K562 (cell line): ENCODE data around the gene SLC9C2. TPM values are rescaled to one million over a fixed set of nuclear protein-coding genes. Genes with fewer than 3 reads are reported as not detected.

Experiments used
- ATAC-seq: fragments of 200-7000 bp; cut with Tn5 transposase; 3 replicates; pipeline ENCODE4 v1.9.1; 2020; ENCODE audit warnings: moderate library complexity
- BruUV-seq: library from RNA; stranded (reverse); fragments of 400-500 nt; replicated peaks from 2 replicates; lab custom pipeline; 2021; lab: Mats Ljungman, UMichigan
- CTCF ChIA-PET: fragments of 300-600 bp; formaldehyde crosslinking; extraction: SDS; loops from one replicate; lab custom pipeline; 2021; ENCODE audit warnings: low intra/inter-chr PET ratio; lab: Yijun Ruan, JAX
- POLR2A ChIA-PET: fragments of 300-600, 350-650 bp; sonication (Branson Sonifier 250); formaldehyde crosslinking; extraction: SDS; loops from one replicate; lab custom pipeline; 2021; ENCODE audit warnings: antibody characterized with exemption, inconsistent platforms; lab: Yijun Ruan, JAX
- DNase-seq, 4 experiments: peaks; one replicate each; pipeline versions ENCODE4 v3.0.0 to v3.0.0-alpha.2; 2011 to 2018; ENCODE audit warnings: low spot score in 3 of 4, mixed read lengths in 3 of 4; ENCODE audit errors: extremely low read depth in 1 of 4
- FAIRE-seq: peaks from 2 replicates; lab custom pipeline; 2011; peaks lifted over from hg19 to GRCh38; lab: Jason Lieb, UNC
- H2AFZ ChIP-seq: 2 replicates; pipeline ENCODE4 v1.6.0; 2011; ENCODE audit warnings: low read depth, low read length, control low read depth, inconsistent platforms
- H3K27ac ChIP-seq: fragments of 200-600 bp; 3 replicates; pipeline ENCODE4 v1.8.0; 2011; ENCODE audit warnings: low read depth, mild to moderate bottlenecking, control low read depth, inconsistent platforms, low read length, moderate library complexity, mixed read lengths; ENCODE audit errors: extremely low read depth
- H3K27me3 ChIP-seq, 2 experiments: fragments of 300-600 bp in 1 of 2; 2 replicates in 1 of 2; 3 replicates in 1 of 2; pipeline versions ENCODE4 v1.6.0 to v1.8.0; 2011; ENCODE audit warnings: inconsistent platforms in 2 of 2, low read length in 2 of 2, mild to moderate bottlenecking in 1 of 2, mixed read lengths in 1 of 2, moderate library complexity in 1 of 2; ENCODE audit not compliant: control insufficient read depth in 2 of 2, insufficient read depth in 2 of 2
- H3K36me3 ChIP-seq: fragments of 300-600 bp; 3 replicates; pipeline ENCODE4 v1.8.0; 2011; ENCODE audit warnings: mild to moderate bottlenecking, low read length, inconsistent platforms; ENCODE audit not compliant: control insufficient read depth, insufficient read depth
- H3K4me1 ChIP-seq, 2 experiments: fragments of 200-600 bp in 1 of 2; replicated peaks in 1 of 2; 2 replicates in 1 of 2; 3 replicates in 1 of 2; pipeline versions ENCODE4 v1.5.1 to v1.8.0; 2011; ENCODE audit warnings: inconsistent platforms in 2 of 2, low read length in 2 of 2, mild to moderate bottlenecking in 1 of 2, mixed read lengths in 1 of 2, moderate library complexity in 1 of 2; ENCODE audit not compliant: control insufficient read depth in 2 of 2, insufficient read depth in 2 of 2
- H3K4me2 ChIP-seq: 2 replicates; pipeline ENCODE4 v1.6.1; 2011; ENCODE audit warnings: low read length, control low read depth, inconsistent platforms, mixed read lengths; ENCODE audit not compliant: insufficient read depth
- H3K4me3 ChIP-seq: fragments of 200-600 bp; sonication (generic), shearing (Covaris generic); 2 replicates; pipeline ENCODE4 v1.5.1; 2016; ENCODE audit warnings: control low read depth, inconsistent platforms
- H3K79me2 ChIP-seq: fragments of 200-600 bp; 3 replicates; pipeline ENCODE4 v1.8.0; 2011; ENCODE audit warnings: low read length, inconsistent platforms; ENCODE audit not compliant: control insufficient read depth, insufficient read depth
- H3K9ac ChIP-seq, 2 experiments: 2 replicates each; pipeline versions ENCODE4 v1.6.0 to v1.6.1; 2011; ENCODE audit warnings: low read depth in 2 of 2, low read length in 2 of 2, control low read depth in 1 of 2, inconsistent platforms in 1 of 2, mild to moderate bottlenecking in 1 of 2, mixed read lengths in 1 of 2; ENCODE audit not compliant: insufficient read depth in 1 of 2
- H3K9me1 ChIP-seq: one replicate; pipeline ENCODE4 v1.6.0; 2011; ENCODE audit warnings: inconsistent platforms, mild to moderate bottlenecking, low read length, moderate library complexity; ENCODE audit not compliant: control insufficient read depth, insufficient read depth
- H3K9me3 ChIP-seq: replicated peaks from 2 replicates; pipeline ENCODE4 v1.5.1; 2011; ENCODE audit warnings: low read depth, low read length, inconsistent platforms; ENCODE audit not compliant: control insufficient read depth, insufficient read depth
- H4K20me1 ChIP-seq: replicated peaks from 2 replicates; pipeline ENCODE4 v1.6.1; 2011; ENCODE audit warnings: low read length, inconsistent platforms, mixed read lengths; ENCODE audit not compliant: control insufficient read depth, insufficient read depth
- ASH1L ChIP-seq: fragments of 450-650 bp; IDR thresholded peaks from 2 replicates; pipeline ENCODE4 v1.6.1; 2018; ENCODE audit warnings: borderline replicate concordance, mild to moderate bottlenecking, low read depth; ENCODE audit not compliant: partially characterized antibody
- BRF2 ChIP-seq: IDR thresholded peaks from 3 replicates; pipeline ENCODE4 v1.6.1; 2011; ENCODE audit warnings: borderline replicate concordance, mild to moderate bottlenecking; ENCODE audit not compliant: insufficient read length, insufficient read depth
- CBX5 ChIP-seq: IDR thresholded peaks from 2 replicates; pipeline ENCODE4 v1.6.1; 2014; ENCODE audit warnings: low read depth, borderline replicate concordance
- EWSR1 ChIP-seq: fragments of 450-650 bp; IDR thresholded peaks from 2 replicates; pipeline ENCODE4 v1.6.1; 2018; ENCODE audit warnings: borderline replicate concordance, mild to moderate bottlenecking, low read depth, moderate library complexity; ENCODE audit not compliant: partially characterized antibody
- KLF16 ChIP-seq: IDR thresholded peaks from 2 replicates; pipeline ENCODE4 v1.6.1; 2016; ENCODE audit warnings: antibody characterized with exemption
- RERE ChIP-seq: sonication (generic); formaldehyde crosslinking; IDR thresholded peaks from 2 replicates; pipeline ENCODE4 v1.8.0; 2023; ENCODE audit warnings: missing genetic modification reagents, mild to moderate bottlenecking, borderline replicate concordance
- WHSC1 ChIP-seq: IDR thresholded peaks from one replicate; pipeline ENCODE4 v1.6.1; 2012; ENCODE audit warnings: low read length, control low read depth, inconsistent platforms
- ZNF146 ChIP-seq: IDR thresholded peaks from one replicate; pipeline ENCODE4 v1.6.1; 2018; ENCODE audit warnings: missing compliant biosample characterization; ENCODE audit not compliant: unreplicated experiment
- ZSCAN29 ChIP-seq: fragments of 450-650 bp; IDR thresholded peaks from 2 replicates; pipeline ENCODE4 v1.6.1; 2017
- WGBS: fragments of 100-300 bp; shearing (Covaris generic); methylation state at CpG from one replicate; pipeline ENCODE4 v1.1.6; 2016; ENCODE audit warnings: low coverage, mixed read lengths; ENCODE audit not compliant: insufficient coverage; ENCODE audit errors: missing lambda C conversion rate; 5-methylcytosine and 5-hydroxymethylcytosine counted together
- in situ Hi-C: fragments of 300-500 bp; cut with MboI; formaldehyde crosslinking; loops from 4 replicates; pipeline ENCODE4 v1.15.0; 2018; ENCODE audit warnings: inconsistent platforms, mixed read lengths
- intact Hi-C: fragments of 100-400 bp; cut with micrococcal nuclease; formaldehyde crosslinking; loops from 2 replicates; pipeline ENCODE4 v1.14.2; 2022
- polyA plus RNA-seq, 8 experiments: library from polyadenylated mRNA; depleted of rRNA in 4 of 8; stranded (reverse) in 5 of 8; unstranded in 3 of 8; fragments of >200 nt; fragmentation: Nextera tagmentation in 2 of 8; fragmentation: Illumina TruSeq in 1 of 8; extraction: Ambion mirVana in 2 of 8; extraction: Trizol in 1 of 8; gene quantifications; 2 replicates each; pipeline versions ENCODE4 v1.2.1 to v1.2.3, GENCODE V29; 2011 to 2014; ENCODE audit warnings: inconsistent platforms in 1 of 8, missing spikeins in 1 of 8
- total RNA-seq, 7 experiments: library from RNA; depleted of rRNA in 6 of 7; stranded (reverse); fragments of >200 nt in 6 of 7; fragmentation: Illumina TruSeq in 2 of 7; extraction: Trizol in 2 of 7; gene quantifications; 2 replicates each; pipeline versions ENCODE4 v1.2.1 to v1.2.3, GENCODE V29; 2011 to 2021; ENCODE audit warnings: low replicate concordance in 1 of 7
- TF ChIP-seq, protein P1 (sequence below): sonication (generic); formaldehyde crosslinking; IDR thresholded peaks from 2 replicates; pipeline ENCODE4 v1.8.1; 2023; ENCODE audit warnings: mild to moderate bottlenecking, missing genetic modification reagents
- TF ChIP-seq, protein P2 (sequence below): fragments of 250-450 bp; sonication (Bioruptor Pico); IDR thresholded peaks from 2 replicates; pipeline ENCODE4 v1.8.0; 2022; ENCODE audit warnings: moderate library complexity, mild to moderate bottlenecking, inconsistent platforms

The SLC9C2 gene
- total and polyA plus RNA-seq, 9 of the 15 experiments (the other 6 are each of a cell fraction or from before 2014, with no cell fraction given), result 0.11 to 0.22 (median 0.15) TPM; not detected in 5

DNA sequence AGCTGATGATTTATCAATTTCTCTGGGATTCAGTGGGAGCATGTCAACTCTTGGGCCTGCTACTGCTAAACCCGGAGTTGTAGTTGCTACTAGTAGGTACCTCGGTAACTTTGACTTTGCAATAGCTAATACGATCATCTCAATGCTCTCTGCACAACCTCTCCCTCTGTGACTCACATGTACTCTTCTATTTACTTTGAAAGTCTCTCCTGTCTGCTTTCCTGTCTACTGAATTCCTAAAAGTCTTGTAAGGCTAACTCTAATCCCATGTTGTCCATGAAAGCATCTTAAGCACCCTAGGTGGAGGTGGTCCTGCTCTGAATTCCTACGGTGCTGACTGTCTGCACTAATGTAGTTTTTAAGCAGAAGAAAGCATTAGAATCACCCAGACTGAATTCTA, 29.3 kb downstream of the SLC9C2 start:
- intact Hi-C loops (loop anchor here (10.0 kb wide), 1 partner anchor 251 kb away; the partner anchor contains the start of genes CENPL and DARS2), in situ Hi-C loops (no loop called here)
- H3K9me3 ChIP-seq, result no peaks in the 10 kb centered on the region
- peaks cover 2 to 4% of the 10 kb centered on the region in 2 experiments; a peak in 2 of 5 replicates for H3K27me3 ChIP-seq
- H3K4me3 ChIP-seq, result no peak overlapping the region
- H2AFZ ChIP-seq, result peak overlapping the region; percentile 56
- ATAC-seq (no peak), FAIRE-seq (no peak), DNase-seq (no peak)
- H3K4me2 ChIP-seq, result no peak overlapping the region
- BruUV-seq, result no TSS peak
- H4K20me1 ChIP-seq, result no peaks in the 10 kb centered on the region
- H3K36me3 ChIP-seq, result no peaks in the 10 kb centered on the region
- WGBS, result 22% methylated on average over 4 of the region's 4 CpGs
- no peaks in the 10 kb centered on the region for H3K9me1 ChIP-seq
- POLR2A ChIA-PET, result interaction anchor here (1.1 kb wide), 1 partner anchor 9 kb away, joined by 3 read pairs; no protein-coding TSS in a partner anchor
- no peak overlapping the region for H3K9ac ChIP-seq
- CTCF ChIA-PET, result no interaction called here
- H3K27ac ChIP-seq, result no peak overlapping the region
- no peaks in the 10 kb centered on the region for H3K79me2 ChIP-seq
- no peaks in the 10 kb centered on the region for H3K4me1 ChIP-seq
- TF ChIP-seq, protein P1, sequence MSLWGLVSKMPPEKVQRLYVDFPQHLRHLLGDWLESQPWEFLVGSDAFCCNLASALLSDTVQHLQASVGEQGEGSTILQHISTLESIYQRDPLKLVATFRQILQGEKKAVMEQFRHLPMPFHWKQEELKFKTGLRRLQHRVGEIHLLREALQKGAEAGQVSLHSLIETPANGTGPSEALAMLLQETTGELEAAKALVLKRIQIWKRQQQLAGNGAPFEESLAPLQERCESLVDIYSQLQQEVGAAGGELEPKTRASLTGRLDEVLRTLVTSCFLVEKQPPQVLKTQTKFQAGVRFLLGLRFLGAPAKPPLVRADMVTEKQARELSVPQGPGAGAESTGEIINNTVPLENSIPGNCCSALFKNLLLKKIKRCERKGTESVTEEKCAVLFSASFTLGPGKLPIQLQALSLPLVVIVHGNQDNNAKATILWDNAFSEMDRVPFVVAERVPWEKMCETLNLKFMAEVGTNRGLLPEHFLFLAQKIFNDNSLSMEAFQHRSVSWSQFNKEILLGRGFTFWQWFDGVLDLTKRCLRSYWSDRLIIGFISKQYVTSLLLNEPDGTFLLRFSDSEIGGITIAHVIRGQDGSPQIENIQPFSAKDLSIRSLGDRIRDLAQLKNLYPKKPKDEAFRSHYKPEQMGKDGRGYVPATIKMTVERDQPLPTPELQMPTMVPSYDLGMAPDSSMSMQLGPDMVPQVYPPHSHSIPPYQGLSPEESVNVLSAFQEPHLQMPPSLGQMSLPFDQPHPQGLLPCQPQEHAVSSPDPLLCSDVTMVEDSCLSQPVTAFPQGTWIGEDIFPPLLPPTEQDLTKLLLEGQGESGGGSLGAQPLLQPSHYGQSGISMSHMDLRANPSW (CRISPR knock-in tag), result no peak
- no peak for TF ChIP-seq ZNF146 (CRISPR knock-in tag)
- no peak for TF ChIP-seq WHSC1
- TF ChIP-seq KLF16, result no peak
- no peak for TF ChIP-seq EWSR1
- TF ChIP-seq ZSCAN29, result no peak
- TF ChIP-seq, protein P2, sequence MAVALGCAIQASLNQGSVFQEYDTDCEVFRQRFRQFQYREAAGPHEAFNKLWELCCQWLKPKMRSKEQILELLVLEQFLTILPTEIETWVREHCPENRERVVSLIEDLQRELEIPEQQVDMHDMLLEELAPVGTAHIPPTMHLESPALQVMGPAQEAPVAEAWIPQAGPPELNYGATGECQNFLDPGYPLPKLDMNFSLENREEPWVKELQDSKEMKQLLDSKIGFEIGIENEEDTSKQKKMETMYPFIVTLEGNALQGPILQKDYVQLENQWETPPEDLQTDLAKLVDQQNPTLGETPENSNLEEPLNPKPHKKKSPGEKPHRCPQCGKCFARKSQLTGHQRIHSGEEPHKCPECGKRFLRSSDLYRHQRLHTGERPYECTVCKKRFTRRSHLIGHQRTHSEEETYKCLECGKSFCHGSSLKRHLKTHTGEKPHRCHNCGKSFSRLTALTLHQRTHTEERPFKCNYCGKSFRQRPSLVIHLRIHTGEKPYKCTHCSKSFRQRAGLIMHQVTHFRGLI (CRISPR knock-in tag), result no peak
- no peak for TF ChIP-seq ASH1L
- no peak for TF ChIP-seq CBX5
- no peak for TF ChIP-seq BRF2
- TF ChIP-seq RERE (CRISPR knock-in tag), result no peak
